Ishikawa (cell line): ENCODE results near the gene AKAP11.

Experiments
- TAF1 ChIP-seq: IDR thresholded peaks from 2 replicates; pipeline ENCODE4 v1.6.1; 2012; ENCODE audit warnings: low read depth, mild to moderate bottlenecking
- TF ChIP-seq, protein P1 (sequence below): IDR thresholded peaks from 2 replicates; pipeline ENCODE4 v1.6.1; 2012

DNA sequence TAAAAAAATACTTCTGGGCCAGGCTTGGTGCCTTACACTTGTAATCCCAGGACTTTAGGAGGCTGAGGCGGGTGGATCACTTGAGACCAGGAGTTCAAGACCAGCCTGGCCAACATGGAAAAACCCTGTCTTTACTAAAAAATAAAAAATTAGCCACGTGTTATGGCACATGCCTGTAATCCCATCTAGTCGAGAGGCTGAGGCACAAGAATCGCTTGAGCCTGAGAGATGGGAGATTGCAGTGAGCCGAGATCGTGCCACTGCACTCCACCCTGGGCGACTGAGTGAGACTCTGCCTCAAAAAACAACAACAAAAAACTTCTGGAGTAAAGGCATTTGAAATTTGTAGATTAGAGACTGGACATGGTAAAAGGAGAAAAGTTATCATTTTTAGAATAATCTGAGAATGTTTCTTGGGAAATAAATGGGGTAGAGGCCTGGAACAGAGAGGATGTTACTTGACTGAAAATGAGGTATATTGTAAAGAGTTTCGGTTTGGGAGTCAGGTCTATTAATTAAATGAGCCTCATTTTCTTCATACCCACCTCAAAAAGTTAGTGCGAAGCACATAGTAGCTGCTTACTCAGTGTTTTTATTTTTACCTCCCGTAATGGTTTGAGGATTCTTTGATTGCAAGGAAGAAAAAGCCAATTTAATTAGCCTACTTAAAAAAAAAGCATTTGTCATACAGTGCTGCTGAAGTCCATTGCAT, 2.6 kb downstream of the AKAP11 start:
- TF ChIP-seq, protein P1, sequence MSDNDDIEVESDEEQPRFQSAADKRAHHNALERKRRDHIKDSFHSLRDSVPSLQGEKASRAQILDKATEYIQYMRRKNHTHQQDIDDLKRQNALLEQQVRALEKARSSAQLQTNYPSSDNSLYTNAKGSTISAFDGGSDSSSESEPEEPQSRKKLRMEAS = no peak
- TF ChIP-seq TAF1 = no peak
